Medulla oblongata (tissue), 1 donor: ENCODE data around the gene SDK2.

Source experiments
- DNase-seq: peaks from one replicate; pipeline ENCODE4 v3.0.0-alpha.2; 2015; ENCODE audit errors: extremely low spot score

The SDK2 gene

GRCh38 chr17:73419881-73420280 is 224.4 kb downstream of the SDK2 start:
- DNase-seq = no peak

DNA sequence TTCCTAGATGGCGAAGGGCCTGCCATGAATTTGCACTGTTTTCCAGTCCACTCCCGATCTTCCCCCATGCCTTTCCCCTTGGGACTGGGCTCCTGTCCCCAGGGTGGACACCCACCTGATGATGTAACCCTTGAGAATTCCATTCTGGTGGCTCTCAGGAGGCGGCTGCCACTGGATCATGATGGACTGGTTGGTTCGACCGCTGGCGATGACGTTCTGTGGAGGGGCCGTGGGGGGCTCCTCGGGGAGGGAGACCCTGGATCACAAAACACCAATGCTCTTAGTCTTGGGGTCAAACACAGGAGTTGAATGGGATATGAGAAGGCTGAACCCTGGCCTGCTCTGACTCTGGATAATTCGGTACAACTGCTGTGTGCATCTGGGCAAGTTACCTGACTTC is 225.2 kb downstream of the SDK2 start:
- DNase-seq = no peak

DNA sequence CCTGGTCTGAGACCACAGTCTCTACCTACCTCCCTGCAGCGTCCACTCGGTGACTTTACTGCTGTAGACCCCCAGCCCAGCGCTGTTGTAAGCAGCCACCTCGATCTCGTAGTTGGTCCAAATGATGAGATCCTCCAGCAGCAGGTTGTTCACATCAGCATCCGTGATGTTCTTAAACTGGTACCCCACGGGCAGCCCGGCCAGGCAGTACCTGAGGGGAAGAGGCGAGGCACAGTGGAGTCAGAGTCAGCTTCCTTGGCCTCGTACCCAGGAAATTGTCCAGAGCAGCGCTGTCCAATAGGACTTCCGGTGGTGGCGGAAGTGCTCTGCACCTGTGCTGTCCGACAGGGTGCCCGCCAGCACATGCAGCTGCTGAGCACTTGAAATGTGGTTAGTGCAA is 228.5 kb downstream of the SDK2 start:
- DNase-seq = no peak

- DNase-seq = no peak
Observed at GRCh38 chr17:73414171-73414955, 229.9 kb downstream of the SDK2 start.

GRCh38 chr17:73412914-73413313 is 231.3 kb downstream of the SDK2 start:
- no peak for DNase-seq

GRCh38 chr17:73411313-73411747 is 232.9 kb downstream of the SDK2 start:
- no peak for DNase-seq

GRCh38 chr17:73410586-73411312 is 233.5 kb downstream of the SDK2 start:
- DNase-seq = no peak

GRCh38 chr17:73404246-73404645 is 240.0 kb downstream of the SDK2 start:
- no peak for DNase-seq

DNA sequence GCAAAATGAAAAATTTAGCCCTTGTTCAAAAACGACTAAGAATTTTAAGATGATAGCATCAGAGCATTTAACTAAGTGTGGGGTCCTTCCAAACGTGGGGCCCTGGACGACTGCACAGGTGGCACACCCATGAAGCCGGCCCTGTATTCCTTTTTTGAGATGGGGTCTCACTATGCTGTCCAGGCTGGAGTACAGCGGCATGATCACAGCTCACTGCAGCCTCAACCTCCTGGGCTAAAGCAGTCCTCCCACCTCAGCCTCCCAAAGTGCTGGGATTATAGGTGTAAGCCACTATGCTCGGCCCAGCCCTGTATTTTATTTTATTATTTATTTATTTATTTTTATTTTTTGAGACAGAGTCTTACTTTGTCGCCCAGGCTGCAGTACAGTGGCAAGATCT is 241.8 kb downstream of the SDK2 start:
- DNase-seq = no peak

DNA sequence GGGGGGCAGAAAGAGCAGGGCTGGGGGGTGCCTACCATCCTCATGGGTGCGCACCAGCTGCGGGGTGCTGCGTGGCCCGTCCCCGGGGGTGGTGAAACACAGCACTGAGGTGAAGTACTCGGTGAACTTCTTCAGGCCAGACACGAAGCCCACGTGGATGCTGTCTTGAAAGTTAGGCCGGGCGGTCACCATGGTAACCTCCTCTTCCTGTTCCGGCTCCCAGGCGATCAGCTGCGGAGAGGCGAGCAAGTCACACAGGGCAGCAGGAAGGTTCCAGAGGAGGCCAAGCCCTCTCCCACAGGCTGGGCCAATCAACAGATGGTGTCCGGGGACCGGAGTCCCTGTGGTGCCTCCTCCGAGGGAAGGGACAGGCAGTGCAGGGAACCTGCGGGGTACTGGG is 242.3 kb downstream of the SDK2 start:
- peak; percentile 30 for DNase-seq

DNA sequence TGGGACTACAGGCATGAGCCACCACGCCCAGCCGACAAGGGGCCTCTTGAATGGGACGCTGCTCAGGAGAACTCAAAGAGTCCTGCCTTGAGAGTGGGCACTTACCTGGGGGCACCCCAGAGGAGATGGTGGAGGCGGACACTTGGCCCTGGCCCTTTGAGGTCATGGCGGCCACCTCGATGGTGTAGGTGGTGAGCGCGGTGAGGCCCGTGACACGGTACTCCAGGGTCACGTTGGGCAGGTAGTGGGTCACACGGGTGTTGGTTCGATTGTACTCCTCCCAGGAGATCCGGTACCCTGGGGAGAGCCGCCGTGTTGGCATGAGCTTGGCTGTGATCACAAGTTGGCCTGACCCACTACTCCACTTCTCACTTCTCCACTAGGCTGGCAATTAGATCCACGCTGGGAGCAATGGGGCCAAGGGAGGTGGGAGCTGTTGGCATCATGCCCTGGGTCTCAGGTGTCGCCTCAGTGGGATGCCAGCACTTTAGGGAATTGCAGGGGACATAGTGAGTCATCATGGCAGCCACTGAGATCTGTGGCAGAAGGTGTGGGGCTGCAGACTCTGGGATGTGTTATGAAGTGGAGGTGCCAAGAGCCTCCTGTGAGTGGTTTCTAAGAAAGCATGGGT is 243.2 kb downstream of the SDK2 start:
- DNase-seq = no peak

GRCh38 chr17:73399056-73399455 is 245.2 kb downstream of the SDK2 start:
- no peak for DNase-seq

DNA sequence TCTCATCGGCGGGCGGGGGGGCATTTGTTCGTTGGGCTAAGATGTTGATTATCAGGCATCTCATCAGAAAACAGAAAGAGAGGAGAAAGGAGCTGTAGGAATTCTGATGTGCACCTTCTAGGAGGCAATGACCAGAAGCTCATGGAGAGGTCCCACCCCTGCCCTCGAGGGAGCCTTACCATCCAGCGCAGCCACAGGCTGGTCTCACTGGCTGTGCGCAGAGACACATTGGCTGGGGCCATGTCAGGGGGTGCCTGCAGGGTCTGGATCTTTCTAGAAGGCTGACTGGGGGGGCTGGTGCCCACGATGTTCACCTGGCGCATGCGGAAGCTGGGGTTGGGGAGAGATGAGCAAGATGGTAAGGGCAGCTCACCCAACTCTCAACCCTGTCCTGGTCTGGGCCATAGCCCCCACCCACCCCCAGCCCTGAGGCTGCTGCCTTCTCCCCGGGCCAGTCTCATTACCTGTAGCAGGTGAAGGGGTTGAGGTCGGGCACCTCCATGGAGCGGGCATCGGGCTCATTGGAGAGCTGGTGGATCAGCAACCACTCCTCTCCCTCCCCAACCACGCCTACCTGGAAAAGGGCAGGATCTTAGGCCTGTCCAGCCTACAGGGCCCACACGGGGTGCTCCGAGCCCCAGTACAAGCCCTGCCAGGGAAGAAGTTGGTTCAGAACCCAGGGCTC is 246.2 kb downstream of the SDK2 start:
- DNase-seq = no peak

DNA sequence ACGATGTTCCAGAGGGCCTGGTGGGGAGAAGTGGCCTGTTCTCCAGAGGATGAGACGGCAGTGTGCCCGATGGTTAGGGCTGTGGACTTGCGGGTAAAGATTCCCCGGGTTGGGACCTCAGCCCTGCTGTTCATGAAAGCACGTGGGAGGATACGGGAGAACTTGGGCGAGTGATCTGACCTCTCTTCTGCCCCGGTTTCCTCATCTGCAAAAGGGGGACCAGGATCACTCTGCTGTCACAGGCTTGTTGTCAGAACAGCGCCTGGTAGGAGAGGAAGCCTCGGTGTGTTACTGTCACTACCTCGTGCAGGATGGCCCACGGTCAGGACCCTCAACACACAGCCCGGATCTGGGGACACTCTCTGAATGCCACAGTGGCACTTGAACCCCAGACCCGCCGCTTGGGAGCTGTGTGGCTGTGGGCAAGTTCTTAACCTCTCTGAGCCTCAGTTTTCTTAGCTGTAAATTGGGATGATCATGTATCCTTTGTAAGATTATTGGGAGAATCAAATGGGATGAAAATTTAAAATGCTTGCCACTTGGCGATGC is 246.9 kb downstream of the SDK2 start:
- DNase-seq = no peak

- DNase-seq = no peak
Observed at GRCh38 chr17:73396431-73397277, 247.6 kb downstream of the SDK2 start.

- no peak for DNase-seq
Observed at GRCh38 chr17:73394512-73395450, 249.5 kb downstream of the SDK2 start.

DNA sequence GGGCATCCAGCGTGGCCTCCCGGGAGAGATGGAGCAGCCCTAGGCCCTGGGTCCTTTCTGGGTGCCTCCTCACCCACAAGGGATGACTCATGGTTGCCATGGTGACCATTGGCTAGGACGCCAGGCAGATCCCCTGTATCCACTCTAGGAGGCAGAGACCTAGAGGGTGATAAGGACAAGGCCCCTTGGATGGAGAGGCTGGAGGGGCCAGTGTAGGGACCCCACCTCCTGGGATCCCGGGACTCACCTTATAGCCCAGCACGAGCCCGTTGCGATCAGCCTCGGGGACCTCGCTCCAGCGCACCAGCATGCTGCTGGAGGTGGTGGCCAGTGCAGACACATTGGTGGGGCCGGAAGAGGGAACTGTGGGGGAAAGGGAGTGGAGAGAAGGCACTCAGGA is 250.3 kb downstream of the SDK2 start:
- DNase-seq = no peak

DNA sequence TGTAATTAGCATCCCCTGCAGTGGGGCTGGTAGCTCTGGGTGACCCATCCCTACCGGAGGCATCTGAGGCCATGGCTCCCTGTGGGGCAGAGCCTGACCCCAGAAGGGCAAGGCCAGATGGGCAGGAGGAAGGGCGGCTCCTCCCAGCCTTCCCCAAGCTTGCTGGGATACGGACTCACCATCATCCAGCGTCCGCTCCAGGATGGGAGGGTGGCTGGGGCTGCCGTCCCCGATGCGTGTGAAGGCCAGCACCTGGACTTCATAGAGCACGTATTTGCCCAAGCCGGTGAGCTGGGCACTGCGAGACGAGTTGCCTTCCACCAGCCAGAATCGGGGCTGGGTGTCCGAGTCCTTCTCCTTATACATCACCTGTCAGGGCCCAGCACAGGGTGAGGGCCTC is 250.9 kb downstream of the SDK2 start:
- DNase-seq = no peak

- no peak for DNase-seq
Observed at GRCh38 chr17:73391331-73392265, 252.6 kb downstream of the SDK2 start.
